HG03095 (cell line): ENCODE measurements around the gene B3GAT1.

Source experiments
- ATAC-seq: cut with Tn5 transposase; IDR thresholded peaks from one replicate; pipeline ENCODE4 v1.9.1; 2021; ENCODE audit warnings: moderate library complexity; ENCODE audit not compliant: unreplicated experiment

The B3GAT1 gene

GRCh38 chr11:134441706-134442105 lies 29.7 kb upstream of the B3GAT1 start:
- ATAC-seq, result no peak

- ATAC-seq, result no peak
Observed at GRCh38 chr11:134441281-134441680, 29.2 kb upstream of the B3GAT1 start.

- ATAC-seq, result no peak
Observed at GRCh38 chr11:134440851-134441250, 28.8 kb upstream of the B3GAT1 start.

GRCh38 chr11:134438542-134439537 lies 26.8 kb upstream of the B3GAT1 start:
- ATAC-seq, result no peak

GRCh38 chr11:134437821-134438220 lies 25.8 kb upstream of the B3GAT1 start:
- ATAC-seq, result no peak

- no peak for ATAC-seq
Observed at GRCh38 chr11:134436781-134437180, 24.7 kb upstream of the B3GAT1 start.

- ATAC-seq, result no peak
Observed at GRCh38 chr11:134433806-134434205, 21.8 kb upstream of the B3GAT1 start.

- ATAC-seq, result no peak
Observed at GRCh38 chr11:134433251-134433650, 21.2 kb upstream of the B3GAT1 start.

- ATAC-seq, result no peak
Observed at GRCh38 chr11:134432776-134433175, 20.7 kb upstream of the B3GAT1 start.

- ATAC-seq, result no peak
Observed at GRCh38 chr11:134429106-134429505, 17.1 kb upstream of the B3GAT1 start.

- ATAC-seq, result no peak
Observed at GRCh38 chr11:134425816-134426536, 13.9 kb upstream of the B3GAT1 start.

GRCh38 chr11:134425413-134425812 lies 13.4 kb upstream of the B3GAT1 start:
- ATAC-seq, result no peak

- ATAC-seq, result no peak
Observed at GRCh38 chr11:134423106-134423505, 11.1 kb upstream of the B3GAT1 start.

GRCh38 chr11:134417871-134418840 lies 6.1 kb upstream of the B3GAT1 start:
- ATAC-seq, result no peak

GRCh38 chr11:134416726-134417125 lies 4.7 kb upstream of the B3GAT1 start:
- ATAC-seq, result no peak

- no peak for ATAC-seq
Observed at GRCh38 chr11:134414766-134415765, 3.0 kb upstream of the B3GAT1 start.

- no peak for ATAC-seq
Observed at GRCh38 chr11:134413826-134414731, 2.0 kb upstream of the B3GAT1 start.

- no peak for ATAC-seq
Observed at GRCh38 chr11:134413043-134413825, 1.2 kb upstream of the B3GAT1 start.
